Thoracic aorta (tissue), 2 donors: Measurements from ENCODE around the gene UHRF1. TPM values are rescaled to one million over a fixed set of nuclear protein-coding genes. Genes with fewer than 3 reads are reported as not detected.

Experiments used
- ATAC-seq: fragments of 150-250 bp; one replicate; pipeline ENCODE4 v1.8.0; 2017; ENCODE audit warnings: low read depth; ENCODE audit not compliant: insufficient number of reproducible peaks, low FRiP score
- DNase-seq: peaks from one replicate; pipeline ENCODE4 v3.0.0-alpha.2; 2020; ENCODE audit warnings: low spot score
- H3K27ac ChIP-seq, 2 donors: fragments of 200-600 bp; sonication (generic); 1 replicate in 1 of 2; 2 replicates in 1 of 2; pipeline ENCODE4 v1.5.1; 2016; ENCODE audit warnings: mild to moderate bottlenecking in 2 of 2, moderate library complexity in 2 of 2
- H3K27me3 ChIP-seq: fragments of 200-600 bp; sonication (generic); replicated peaks from 2 replicates; pipeline ENCODE4 v1.6.0; 2016; ENCODE audit warnings: mild to moderate bottlenecking; ENCODE audit not compliant: insufficient read depth
- H3K36me3 ChIP-seq: fragments of 200-600 bp; sonication (generic); one replicate; pipeline ENCODE4 v1.5.1; 2016
- H3K4me1 ChIP-seq, 2 donors: fragments of 200-600 bp; sonication (generic); 1 replicate in 1 of 2; 2 replicates in 1 of 2; pipeline versions ENCODE4 v1.5.1 to v1.6.0; 2016; ENCODE audit warnings: low read depth in 2 of 2, mild to moderate bottlenecking in 1 of 2; ENCODE audit not compliant: control insufficient read depth in 1 of 2
- H3K4me3 ChIP-seq: fragments of 200-600 bp; sonication (generic); 2 replicates; pipeline ENCODE4 v1.5.1; 2016; ENCODE audit warnings: mild to moderate bottlenecking
- H3K9me3 ChIP-seq: fragments of 200-600 bp; sonication (generic); 2 replicates; pipeline ENCODE4 v1.5.1; 2016
- CTCF ChIP-seq: fragments of 200-600 bp; sonication (generic); IDR thresholded peaks from one replicate; pipeline ENCODE4 v1.5.1; 2019; ENCODE audit warnings: antibody characterized with exemption
- total RNA-seq, 2 donors: library from RNA; depleted of rRNA; stranded (reverse); fragments of >200 nt; gene quantifications; one replicate each; pipeline versions ENCODE4 v1.1.0 to v1.2.3, GENCODE V29; 2016

The UHRF1 gene
- total RNA-seq, 2 donors from 2014 or later: 1.6 to 2.2 TPM

- Histone ChIP-seq H3K27ac (no peak overlapping the region), H3K36me3 (no peaks in the 10 kb centered on the region), H3K27me3 (no peaks in the 10 kb centered on the region), H3K4me1 (no peaks in the 10 kb centered on the region), H3K4me3 (no peak overlapping the region), H3K9me3 (no peaks in the 10 kb centered on the region)
- TF ChIP-seq CTCF: no peak
- DNase-seq (no peak), ATAC-seq (no peak)
Measured at GRCh38 chr19:4923276-4923747, 14.0 kb downstream of the UHRF1 start.

- Histone ChIP-seq H3K27me3 (no peaks in the 10 kb centered on the region), H3K4me1 (no peaks in the 10 kb centered on the region), H3K27ac (no peak overlapping the region), H3K9me3 (no peaks in the 10 kb centered on the region), H3K4me3 (no peak overlapping the region), H3K36me3 (no peaks in the 10 kb centered on the region)
- DNase-seq: no peak
- no peak for TF ChIP-seq CTCF
- ATAC-seq: no peak
Measured at GRCh38 chr19:4929186-4929585, 19.9 kb downstream of the UHRF1 start.

GRCh38 chr19:4930664-4931063 is 21.4 kb downstream of the UHRF1 start:
- Histone ChIP-seq H3K9me3 (no peaks in the 10 kb centered on the region), H3K27me3 (no peaks in the 10 kb centered on the region), H3K4me3 (no peak overlapping the region), H3K4me1 (no peaks in the 10 kb centered on the region), H3K36me3 (no peaks in the 10 kb centered on the region), H3K27ac (no peak overlapping the region)
- DNase-seq: no peak
- TF ChIP-seq CTCF: no peak
- no peak for ATAC-seq

- no peak for ATAC-seq
- no peak for TF ChIP-seq CTCF
- no peaks in the 10 kb centered on the region for H3K4me1 ChIP-seq
Measured at GRCh38 chr19:4932711-4933110, 23.4 kb downstream of the UHRF1 start.

GRCh38 chr19:4933528-4933927 is 24.2 kb downstream of the UHRF1 start:
- Histone ChIP-seq H3K27me3 (no peaks in the 10 kb centered on the region), H3K4me3 (no peak overlapping the region), H3K4me1 (no peaks in the 10 kb centered on the region), H3K27ac (no peak overlapping the region), H3K9me3 (no peaks in the 10 kb centered on the region), H3K36me3 (no peaks in the 10 kb centered on the region)
- DNase-seq: no peak
- no peak for TF ChIP-seq CTCF
- ATAC-seq: no peak

More at GRCh38 chr19:4932711-4933110, 23.4 kb downstream of the UHRF1 start:
- H3K27me3 ChIP-seq: no peaks in the 10 kb centered on the region
- H3K36me3 ChIP-seq: no peaks in the 10 kb centered on the region
- H3K4me3 ChIP-seq: no peak overlapping the region
- DNase-seq: no peak
- no peak overlapping the region for H3K27ac ChIP-seq
- no peaks in the 10 kb centered on the region for H3K9me3 ChIP-seq
